CD4-positive, alpha-beta T cell treated with Interleukin-4 for 1 hour (primary cell): ENCODE results near the gene MAT2A.
"Not testable (repeated sequence)": the region's sequence is repeated elsewhere in the genome, so short reads cannot be mapped to it uniquely, and the experiment has no call there.

Experiments used
- DNase-seq, 2 donors: peaks; one replicate each; pipeline ENCODE4 v3.0.0-alpha.2; 2020 to 2022

Gene MAT2A

GRCh38 chr2:85524336-85524908 is 14.5 kb upstream of the MAT2A start:
- DNase-seq = no peak

GRCh38 chr2:85525029-85525428 is 13.9 kb upstream of the MAT2A start:
- DNase-seq = no peak

GRCh38 chr2:85525567-85525966 is 13.4 kb upstream of the MAT2A start:
- DNase-seq = no peak

GRCh38 chr2:85527787-85528186 is 11.2 kb upstream of the MAT2A start:
- no peak for DNase-seq

GRCh38 chr2:85528355-85528754 is 10.6 kb upstream of the MAT2A start:
- no peak for DNase-seq

GRCh38 chr2:85529809-85530208 is 9.2 kb upstream of the MAT2A start:
- no peak for DNase-seq

GRCh38 chr2:85531589-85531988 is 7.4 kb upstream of the MAT2A start:
- DNase-seq = no peak

GRCh38 chr2:85534099-85534498 is 4.9 kb upstream of the MAT2A start:
- DNase-seq = no peak

GRCh38 chr2:85534881-85535280 is 4.1 kb upstream of the MAT2A start:
- no peak for DNase-seq

GRCh38 chr2:85536479-85536878 is 2.5 kb upstream of the MAT2A start:
- DNase-seq = no peak

- no peak for DNase-seq
Measured at GRCh38 chr2:85537600-85538506, 1.1 kb upstream of the MAT2A start.

GRCh38 chr2:85539361-85540132 is 579 bp downstream of the MAT2A start:
- peak; percentile 75 to 81 for DNase-seq

GRCh38 chr2:85540133-85540648 is 1.2 kb downstream of the MAT2A start:
- no peak for DNase-seq

- DNase-seq = no peak
Measured at GRCh38 chr2:85541262-85541661, 2.3 kb downstream of the MAT2A start.

- no peak for DNase-seq
Measured at GRCh38 chr2:85541753-85542457, 2.9 kb downstream of the MAT2A start.

- DNase-seq = no peak
Measured at GRCh38 chr2:85542777-85543176, 3.8 kb downstream of the MAT2A start.

- DNase-seq = not testable (repeated sequence)
Measured at GRCh38 chr2:85544254-85544691, 5.3 kb downstream of the MAT2A start.

GRCh38 chr2:85544915-85545779 is 6.2 kb downstream of the MAT2A start:
- not testable (repeated sequence) for DNase-seq

- DNase-seq = no peak
Measured at GRCh38 chr2:85545780-85546240, 6.8 kb downstream of the MAT2A start.

- DNase-seq = no peak
Measured at GRCh38 chr2:85547089-85547858, 8.3 kb downstream of the MAT2A start.
